T-helper 1 cell treated with Interleukin-12 subunit alpha and Interleukin-12 subunit beta and Interleukin-4 antibody, amounts not matched to agents 30 ng/mL and 1 ng/mL, for 36 hours (primary cell): ENCODE results near the gene PRKAA1. TPM values are rescaled to one million over a fixed set of nuclear protein-coding genes. Genes with fewer than 3 reads are reported as not detected.
"Not testable (repeated sequence)": the region's sequence is repeated elsewhere in the genome, so short reads cannot be mapped to it uniquely, and the experiment has no call there.

Experiments
- intact Hi-C: fragments of 100-400 bp; cut with micrococcal nuclease; formaldehyde crosslinking; loops from one replicate; pipeline ENCODE4 v1.15.1; 2024
- total RNA-seq: library from RNA; stranded (reverse); gene quantifications from 2 replicates; pipeline ENCODE4 v1.2.3, GENCODE V29; 2022

The PRKAA1 gene
- total RNA-seq, 1 donor from 2014 or later = 71.4 TPM

- intact Hi-C loops = loop anchor here (1.0 to 2.0 kb wide), 10 partner anchors 19 to 1157 kb away; partner anchors contain the start of gene TTC33
Measured at GRCh38 chr5:40735609-40736008, 62.6 kb downstream of the PRKAA1 start.

DNA sequence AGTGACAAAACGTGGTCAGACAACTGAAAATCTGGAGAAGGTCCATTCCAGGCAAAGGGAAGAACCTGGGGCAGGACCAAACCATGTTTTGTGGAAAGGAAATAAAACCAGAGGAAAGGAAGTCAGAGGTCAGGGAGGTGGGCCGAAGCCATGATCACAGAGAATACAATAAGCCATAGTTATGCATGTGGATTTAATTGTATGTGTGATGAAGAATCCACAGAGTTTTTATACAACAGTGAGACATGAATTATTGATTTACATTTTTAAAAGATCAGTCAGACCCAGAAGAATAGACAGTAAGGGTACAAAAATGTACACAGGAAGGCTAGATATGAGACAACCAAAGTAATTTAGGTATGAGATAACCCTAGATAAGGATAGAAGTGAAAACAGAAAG lies 63.2 kb downstream of the PRKAA1 start:
- intact Hi-C loops = no loop called here

- intact Hi-C loops = no loop called here
Measured at GRCh38 chr5:40733879-40734563, 64.2 kb downstream of the PRKAA1 start.

GRCh38 chr5:40733434-40733833 lies 64.7 kb downstream of the PRKAA1 start:
- intact Hi-C loops = no loop called here

GRCh38 chr5:40722497-40722911 lies 75.7 kb downstream of the PRKAA1 start:
- intact Hi-C loops = not testable (repeated sequence)

- intact Hi-C loops = no loop called here
Measured at GRCh38 chr5:40720069-40720468, 78.1 kb downstream of the PRKAA1 start.

DNA sequence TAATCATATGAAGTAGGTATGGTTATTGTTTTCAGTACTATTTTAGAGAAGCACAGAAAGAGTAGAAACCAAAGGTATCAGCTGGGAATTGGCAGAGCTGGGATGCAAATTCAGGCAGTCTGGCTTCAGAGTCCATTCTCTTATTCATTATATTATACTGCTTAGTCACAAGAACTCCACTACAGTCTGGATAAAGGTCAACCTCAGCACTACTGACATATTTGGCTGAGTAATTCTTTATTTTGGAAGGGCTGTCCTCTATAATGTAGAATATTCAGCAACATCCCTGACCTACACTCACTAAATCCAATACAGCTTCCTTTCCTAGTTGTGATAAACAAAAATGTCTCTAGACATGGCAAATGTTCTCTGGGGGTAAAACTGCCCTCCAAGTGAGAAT lies 80.9 kb downstream of the PRKAA1 start:
- intact Hi-C loops = no loop called here

DNA sequence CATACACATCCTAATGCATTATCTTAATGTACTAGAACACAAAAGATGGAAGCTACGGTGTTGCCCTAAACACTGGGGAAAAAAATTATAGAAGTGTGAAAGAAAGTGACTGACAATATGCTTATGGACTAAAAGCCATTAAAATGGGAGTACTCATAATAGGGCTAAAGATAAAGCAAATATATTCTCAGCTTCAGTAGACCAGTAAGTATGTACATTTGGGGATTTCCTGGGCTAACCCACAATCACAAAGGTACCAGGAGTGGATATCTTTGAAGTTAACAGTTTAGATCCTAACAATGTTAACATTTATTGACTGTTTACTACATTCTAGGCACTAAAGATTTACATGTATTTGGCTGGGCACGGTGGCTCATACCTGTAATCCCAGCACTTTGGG lies 81.6 kb downstream of the PRKAA1 start:
- intact Hi-C loops = no loop called here

DNA sequence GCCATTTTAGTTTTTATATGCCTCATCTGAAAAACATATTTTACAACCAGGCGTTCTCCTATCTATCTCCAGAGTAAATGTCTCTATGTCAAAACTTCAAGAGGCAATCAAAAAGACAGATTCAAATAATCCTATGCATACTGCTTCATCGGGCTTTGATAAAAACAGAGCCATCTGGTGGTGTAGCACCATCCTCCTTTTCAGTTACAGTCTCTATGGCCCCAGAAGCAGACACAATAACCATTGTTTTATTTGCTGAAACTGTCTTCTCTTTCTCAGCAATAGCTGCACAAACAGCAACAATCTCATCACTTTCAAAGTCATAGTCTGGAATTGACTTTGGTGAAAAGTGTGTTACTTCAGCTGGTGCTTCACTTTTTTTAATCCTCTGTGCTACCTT lies 82.2 kb downstream of the PRKAA1 start:
- intact Hi-C loops = no loop called here

GRCh38 chr5:40714001-40714400 lies 84.2 kb downstream of the PRKAA1 start:
- intact Hi-C loops = no loop called here

DNA sequence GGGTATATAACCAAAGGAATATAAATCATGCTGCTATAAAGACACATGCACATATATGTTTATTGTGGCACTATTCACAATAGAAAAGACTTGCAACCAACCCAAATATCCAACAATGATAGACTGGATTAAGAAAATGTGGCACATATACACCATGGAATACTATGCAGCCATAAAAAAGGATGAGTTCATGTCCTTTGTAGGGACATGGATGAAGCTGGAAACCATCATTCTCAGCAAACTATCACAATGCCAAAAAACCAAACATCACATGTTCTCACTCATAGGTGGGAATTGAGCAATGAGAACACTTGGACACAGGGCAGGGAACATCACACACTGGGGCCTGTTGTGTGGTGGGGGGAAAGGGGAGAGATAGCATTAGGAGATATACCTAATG lies 87.6 kb downstream of the PRKAA1 start:
- intact Hi-C loops = not testable (repeated sequence)

Other genes starting within 250 kb of the PRKAA1 start
- gene PTGER4, start 118.5 kb downstream of the PRKAA1 start, total RNA-seq = 85.1 and 85.7 TPM in 2 replicates
- gene TTC33, start 42.4 kb downstream of the PRKAA1 start, total RNA-seq = 16.5 and 17.6 TPM in 2 replicates
- 1,320 and 1,323 TPM in 2 replicates for gene RPL37, start 36.8 kb upstream of the PRKAA1 start, total RNA-seq
- gene CARD6, start 43.0 kb upstream of the PRKAA1 start, total RNA-seq = 6.3 TPM in 2 replicates
- gene C7, start 111.1 kb upstream of the PRKAA1 start, total RNA-seq = not detected in 2 replicates